Erythroblast (primary cell): ENCODE results near the gene EGLN3.

ENCODE experiments used
- DNase-seq, 2 experiments: peaks; one replicate each; lab custom pipeline; 2025; lab: John Stamatoyannopoulos, UW
- GATA1 ChIP-seq: IDR thresholded peaks from 2 replicates; pipeline ENCODE4 v1.6.1; 2011; ENCODE audit warnings: low read depth, mild to moderate bottlenecking, control low read depth, low read length, moderate library complexity
- POLR2A ChIP-seq: IDR thresholded peaks from 2 replicates; pipeline ENCODE4 v1.6.1; 2011; ENCODE audit warnings: mild to moderate bottlenecking, low read length

EGLN3 gene

DNA sequence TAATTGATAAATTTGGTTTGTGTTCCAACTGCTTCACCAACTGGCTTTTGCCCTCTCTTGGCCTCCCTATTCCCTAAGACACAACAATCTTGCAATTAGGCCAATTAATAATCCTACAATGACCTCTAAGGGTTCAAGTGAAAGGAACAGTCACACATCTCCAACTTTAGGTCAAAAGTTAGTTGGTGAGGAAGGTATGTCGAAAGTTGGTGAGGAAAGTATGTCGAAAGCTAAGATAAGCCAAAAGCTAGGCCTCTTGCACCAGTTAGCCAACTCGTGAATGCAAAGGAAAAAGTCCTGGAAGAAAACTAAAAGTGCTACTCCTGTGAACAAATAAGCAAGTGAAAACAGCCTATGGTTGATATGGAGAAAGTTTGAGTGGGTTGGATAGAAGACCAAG lies 32.6 kb downstream of the EGLN3 start:
- TF ChIP-seq GATA1 (no peak), POLR2A (no peak)
- DNase-seq = no peak

DNA sequence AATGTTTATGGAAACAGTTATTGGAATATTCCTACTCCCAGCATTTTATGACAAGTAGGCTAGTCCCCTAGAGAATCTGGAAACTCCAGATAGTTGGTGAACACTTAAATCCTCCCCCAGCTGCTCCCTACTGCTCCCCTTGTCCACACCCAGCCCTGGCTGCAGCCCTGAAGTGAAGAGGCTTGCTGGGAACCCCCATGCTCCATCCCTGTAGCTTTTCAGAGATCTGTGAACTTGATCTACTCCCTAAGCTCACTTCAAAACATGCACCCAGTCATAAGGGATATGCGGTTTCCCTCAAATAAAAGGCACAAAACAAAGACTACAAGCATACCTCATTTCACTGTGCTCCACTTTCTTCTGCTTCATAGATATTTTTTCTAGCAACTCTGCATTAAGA lies 33.2 kb downstream of the EGLN3 start:
- TF ChIP-seq POLR2A = no peak
- TF ChIP-seq GATA1 = no peak
- peak; percentile 12 to 17 for DNase-seq

DNA sequence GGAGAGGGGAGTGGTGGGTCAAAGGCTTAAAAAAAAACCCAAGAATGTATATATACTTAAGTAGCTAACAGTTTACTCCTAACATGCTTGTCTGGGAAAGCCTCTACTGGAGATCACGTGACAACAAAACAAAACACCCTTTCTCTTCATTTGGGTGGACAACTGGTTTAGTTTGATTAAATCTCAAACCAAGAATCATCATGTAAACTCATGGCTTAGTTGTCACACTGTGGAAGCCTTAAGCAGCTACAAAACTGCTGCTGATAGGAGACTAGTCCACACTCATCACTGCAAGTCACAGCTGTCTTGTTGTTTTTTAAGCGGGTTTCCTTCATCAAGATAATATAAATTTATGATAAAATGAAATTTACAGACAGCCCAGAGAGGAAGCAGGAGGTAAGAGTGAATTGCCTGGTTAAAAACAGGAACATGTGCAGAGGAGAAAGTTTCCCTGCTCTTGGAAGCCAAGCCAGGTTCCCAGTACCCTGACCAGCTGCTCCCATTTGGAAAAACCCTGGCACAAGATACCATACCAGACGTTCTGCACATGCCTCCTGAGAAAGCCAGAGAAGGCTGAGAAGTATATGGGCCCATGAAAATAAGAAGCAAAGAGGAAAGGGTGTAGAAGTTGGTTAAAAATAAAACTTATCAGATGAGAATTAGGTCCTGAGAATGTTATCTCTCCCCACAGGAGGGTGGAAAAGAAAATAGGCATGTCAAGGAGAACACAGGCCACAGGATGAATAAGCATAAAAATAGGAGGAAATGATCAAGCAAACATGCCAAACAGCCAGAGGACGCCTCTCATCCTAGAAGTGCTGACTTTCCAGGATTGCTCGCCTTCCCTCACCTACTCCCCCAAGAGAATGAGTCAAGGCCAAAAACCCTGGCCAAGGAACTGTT lies 34.0 kb downstream of the EGLN3 start:
- DNase-seq = peak; percentile 56 to 80
- TF ChIP-seq GATA1 = no peak
- TF ChIP-seq POLR2A = no peak

DNA sequence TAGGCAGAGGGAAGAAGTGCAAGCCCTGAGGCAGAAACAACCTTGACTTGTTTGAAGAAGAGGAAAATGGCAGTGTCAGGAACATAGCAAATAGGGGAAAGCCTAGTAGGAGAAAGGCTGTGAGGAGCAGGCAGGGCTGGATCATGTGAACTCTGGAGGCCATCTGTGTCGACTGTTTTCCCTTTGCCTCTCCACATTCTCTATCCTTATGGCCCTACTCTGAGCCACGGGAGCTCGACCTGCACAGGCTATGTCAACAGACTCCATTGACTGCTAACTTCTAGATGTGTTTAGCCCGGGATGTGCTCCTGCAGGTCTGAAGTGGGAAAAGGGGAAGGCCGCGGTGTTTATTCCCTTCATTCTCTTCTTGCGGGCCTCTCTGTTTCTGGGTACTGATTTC lies 35.2 kb downstream of the EGLN3 start:
- no peak for TF ChIP-seq POLR2A
- TF ChIP-seq GATA1 = no peak
- no peak for DNase-seq

DNA sequence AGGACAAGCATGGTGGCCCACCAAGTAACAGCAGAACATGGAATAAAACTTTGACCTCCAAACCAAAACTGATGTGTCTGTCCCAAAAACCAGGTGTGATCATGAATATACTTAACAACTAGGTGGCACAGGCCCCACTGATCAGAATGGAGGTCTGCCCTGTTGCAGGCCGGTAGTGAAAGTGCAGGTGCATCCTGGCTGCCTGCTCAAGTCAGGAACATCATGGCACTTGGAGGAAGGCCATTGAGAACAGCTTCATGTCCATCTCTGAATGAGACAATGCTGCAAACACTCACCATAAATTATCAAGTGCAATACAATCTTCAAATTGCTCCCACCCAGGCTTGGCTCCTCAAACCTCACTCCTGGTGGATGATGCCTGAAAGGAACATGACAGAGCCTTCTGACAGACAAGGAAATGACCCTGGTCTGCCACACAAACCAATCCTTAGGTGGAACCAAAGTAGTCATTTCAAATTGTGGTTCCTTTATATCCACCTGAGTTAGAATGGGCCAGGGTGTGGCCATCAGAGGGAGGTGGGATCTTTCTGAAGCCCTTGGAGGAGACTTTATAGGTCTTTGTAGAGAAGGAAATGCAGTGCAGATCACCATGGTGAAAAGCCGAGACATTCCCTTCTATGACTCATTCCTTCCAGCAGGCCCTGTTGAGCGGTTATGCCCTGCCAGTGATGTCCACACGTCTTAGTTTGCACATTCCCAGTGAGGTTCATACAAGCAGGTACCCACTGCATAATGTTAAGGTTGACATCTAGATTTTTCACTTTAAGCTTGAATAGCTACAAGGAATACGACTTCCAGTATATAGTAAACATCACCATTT lies 36.0 kb downstream of the EGLN3 start:
- TF ChIP-seq POLR2A (no peak), GATA1 (no peak)
- peak; percentile 8 to 16 for DNase-seq

DNA sequence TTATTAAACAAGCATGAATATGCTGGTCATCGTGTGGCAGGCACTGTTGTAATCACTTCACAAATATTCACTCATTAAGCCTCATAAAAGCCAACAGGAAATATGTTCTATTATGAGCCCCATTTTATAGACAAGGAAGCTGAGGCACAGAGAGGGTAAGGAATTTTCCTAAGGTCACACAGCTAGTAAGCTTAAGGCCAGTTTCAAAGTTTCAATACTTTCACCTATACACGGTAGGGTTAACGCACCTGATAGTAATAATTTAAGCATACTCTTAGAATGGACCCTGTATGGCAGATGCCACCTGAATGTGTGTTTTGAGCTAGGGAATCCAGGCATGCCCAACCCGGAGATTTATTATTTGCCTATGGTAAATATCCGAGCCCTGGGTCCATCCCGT lies 39.8 kb downstream of the EGLN3 start:
- no peak for DNase-seq
- no peak for TF ChIP-seq POLR2A
- no peak for TF ChIP-seq GATA1

DNA sequence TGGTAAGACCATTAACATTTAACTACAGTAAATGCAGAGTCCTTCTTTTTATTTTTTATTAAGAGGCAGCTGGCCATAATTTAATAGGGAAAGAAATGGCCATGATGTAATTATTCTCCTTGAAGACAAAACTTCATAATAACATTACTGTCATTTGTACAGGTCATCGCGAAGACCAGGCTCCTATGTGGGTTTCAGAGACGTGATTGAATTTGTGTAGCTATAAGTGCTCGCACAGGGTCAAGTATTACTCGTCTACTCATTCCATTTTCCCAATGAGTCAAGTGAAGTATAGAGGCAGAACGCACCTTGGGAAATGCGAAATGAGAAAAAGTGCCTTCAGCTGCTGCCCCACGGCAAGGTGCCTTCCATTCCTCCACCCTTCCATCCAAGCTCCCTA lies 40.4 kb downstream of the EGLN3 start:
- DNase-seq = no peak
- no peak for TF ChIP-seq GATA1
- no peak for TF ChIP-seq POLR2A

DNA sequence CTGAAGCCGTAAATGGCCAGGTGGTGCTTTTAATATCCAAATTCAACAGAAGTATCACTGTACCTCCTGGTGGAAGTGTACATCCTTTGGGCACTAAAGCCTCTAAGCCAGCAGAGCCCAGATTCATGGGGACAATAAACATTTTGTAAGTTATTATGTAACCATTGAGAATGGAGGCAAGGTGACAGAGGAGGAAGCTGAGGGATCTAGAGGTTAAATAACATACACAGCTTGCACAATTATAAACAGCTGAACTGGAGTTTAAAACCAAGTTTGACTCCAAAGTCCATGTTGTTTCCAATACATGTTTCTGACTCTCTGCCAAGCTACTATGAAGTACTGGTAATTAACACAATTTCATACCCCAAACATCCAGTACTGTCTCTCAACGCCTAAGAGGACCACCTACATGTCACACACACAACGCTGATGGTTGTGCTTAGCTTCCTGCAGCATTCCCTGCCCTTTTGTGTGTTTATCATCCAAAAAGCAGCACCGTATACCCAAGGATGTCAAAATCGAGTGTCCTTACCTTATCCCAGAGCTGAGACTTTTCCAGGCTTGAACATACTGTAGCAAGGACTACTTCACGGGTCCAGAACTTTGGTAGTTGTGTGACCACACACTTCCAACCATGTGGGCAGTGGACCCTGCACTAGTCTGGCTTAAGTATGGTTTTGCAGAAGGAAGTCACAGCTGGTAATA lies 41.3 kb downstream of the EGLN3 start:
- TF ChIP-seq POLR2A (no peak), GATA1 (no peak)
- DNase-seq = no peak

DNA sequence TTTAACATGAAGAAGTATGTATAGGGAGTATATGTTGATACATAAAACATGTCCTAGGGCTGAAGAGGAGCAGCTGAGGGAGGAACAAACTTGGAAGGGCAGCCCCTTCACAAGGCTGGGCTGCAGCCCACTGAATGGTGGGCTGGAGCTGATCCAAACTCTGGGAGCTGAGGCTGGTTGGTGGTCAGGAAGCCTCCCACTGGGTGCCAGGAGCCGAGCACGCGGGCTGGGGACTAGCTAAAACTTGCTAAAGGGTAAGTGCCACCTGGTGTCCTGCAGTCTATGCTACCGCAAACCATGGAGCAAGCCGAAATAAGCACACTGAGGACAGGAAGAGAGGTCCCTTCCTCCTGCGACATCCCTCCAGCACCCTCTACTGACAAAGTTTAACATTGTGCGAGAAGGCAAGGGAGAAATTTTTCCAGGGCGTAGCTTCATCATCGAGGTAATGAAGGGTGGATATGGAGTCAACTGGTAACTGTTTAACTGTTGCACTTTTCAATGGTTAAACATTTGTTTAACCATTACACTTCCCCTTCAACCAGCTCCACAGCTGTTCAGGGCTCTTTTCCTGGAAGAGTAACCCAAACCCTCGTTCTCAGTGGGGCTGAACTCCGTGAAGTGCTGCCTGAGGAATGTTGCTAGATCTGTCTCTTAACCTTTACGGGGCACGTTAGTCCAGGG lies 42.2 kb downstream of the EGLN3 start:
- no peak for TF ChIP-seq POLR2A
- no peak for TF ChIP-seq GATA1
- peak; percentile 23 to 24 for DNase-seq

DNA sequence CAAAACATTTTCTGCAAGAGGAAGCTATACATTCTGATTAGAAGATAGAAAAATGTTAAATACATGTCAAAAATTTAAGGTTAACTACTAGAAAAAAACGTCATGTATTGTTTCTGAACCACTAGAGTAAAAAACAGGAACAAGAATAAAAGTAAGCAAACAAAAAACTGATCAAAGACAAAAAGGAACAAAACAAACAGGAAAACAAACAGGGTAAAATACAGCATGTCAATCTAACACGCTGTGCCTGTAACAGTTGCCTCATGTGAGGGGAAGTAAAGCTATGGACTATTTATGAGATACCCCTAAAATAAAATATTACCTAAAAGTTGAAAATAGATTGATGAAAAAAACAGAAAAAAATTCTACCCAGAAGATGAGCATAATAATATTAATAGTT lies 43.9 kb downstream of the EGLN3 start:
- no peak for DNase-seq

DNA sequence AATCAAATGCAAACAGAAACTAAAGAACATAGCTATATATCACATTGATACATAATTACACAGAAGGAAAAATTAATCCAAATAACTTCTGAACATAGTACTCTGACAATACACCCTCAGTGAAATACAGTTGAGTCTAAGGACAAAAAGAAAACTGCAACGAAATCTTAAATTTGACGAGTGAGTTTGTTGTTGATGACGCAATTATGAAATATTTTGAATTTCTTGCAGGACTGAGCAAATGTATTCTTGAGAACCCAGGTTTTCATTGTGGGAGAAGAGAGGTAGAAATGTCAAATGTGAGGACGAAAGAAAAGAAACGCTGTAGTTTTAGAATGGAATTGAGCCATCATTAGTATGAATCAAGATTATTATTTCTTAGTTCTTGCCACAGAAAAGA lies 46.3 kb downstream of the EGLN3 start:
- no peak for DNase-seq
- TF ChIP-seq POLR2A (no peak), GATA1 (no peak)

More for the DNA sequence above, 43.9 kb downstream of the EGLN3 start:
- no peak for TF ChIP-seq GATA1
- TF ChIP-seq POLR2A = no peak

DNA sequence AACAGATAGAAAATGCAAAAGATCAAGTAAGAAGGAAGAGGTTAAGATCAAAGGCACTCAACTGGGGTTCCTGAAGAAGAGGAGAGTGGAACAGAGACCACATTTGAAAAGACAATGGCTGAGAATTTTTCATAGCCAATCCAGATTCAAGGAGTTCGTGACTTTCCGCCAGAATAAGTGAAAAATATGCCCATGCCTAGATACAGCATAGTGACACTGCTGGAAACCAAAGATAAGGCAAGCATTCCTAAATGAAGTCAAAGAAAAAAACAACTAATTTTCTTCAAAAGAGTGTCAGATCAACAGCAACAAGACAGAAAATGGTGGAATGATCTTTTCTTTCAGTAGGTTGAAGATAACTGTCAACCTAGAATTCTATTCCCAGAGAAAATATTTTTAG lies 47.5 kb downstream of the EGLN3 start:
- DNase-seq = peak in 1 of 2 experiments; percentile 11
- TF ChIP-seq GATA1 (no peak), POLR2A (no peak)

DNA sequence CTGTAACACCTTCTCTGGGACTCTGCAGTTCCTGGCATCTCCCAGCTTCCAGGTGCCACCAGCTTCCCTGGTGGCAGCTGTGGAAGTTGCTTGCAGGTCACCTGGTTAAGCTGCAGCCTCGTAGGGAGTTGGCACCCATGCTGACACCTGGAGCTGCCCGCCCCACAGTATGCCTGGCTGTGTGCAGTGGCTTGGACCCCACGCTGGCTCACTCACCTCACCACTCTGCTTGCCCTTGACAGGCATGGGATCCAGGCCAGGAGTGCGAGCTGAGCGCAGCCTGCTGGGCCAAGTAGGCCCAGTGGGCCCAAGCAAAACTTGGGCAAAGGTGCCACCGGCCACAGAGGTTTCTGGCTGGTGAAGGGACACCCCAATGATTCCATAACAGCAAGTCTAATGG lies 48.5 kb downstream of the EGLN3 start:
- TF ChIP-seq POLR2A (no peak), GATA1 (no peak)
- no peak for DNase-seq
